Measurements from ENCODE around the gene JAG2.

JAG2 gene

GRCh38 chr14:105151838-105152793 lies 16.5 kb downstream of the JAG2 start:
- TF ChIP-seq CTCF (IDR thresholded peaks at IDR 0.05; ENCODE audit: control insufficient read depth, insufficient read depth, low read depth, low read length, missing control alignments), result no peak
- no peak overlapping the region for H3K4me3 ChIP-seq (ENCODE audit: control insufficient read depth, low read depth, low read length)
- no peak for DNase-seq (ENCODE audit: low read depth)

- no peak overlapping the region for H3K4me3 ChIP-seq (ENCODE audit: control insufficient read depth, low read depth, low read length)
- no peak for TF ChIP-seq CTCF (IDR thresholded peaks at IDR 0.05; ENCODE audit: control insufficient read depth, insufficient read depth, low read depth, low read length, missing control alignments)
- no peak for DNase-seq (ENCODE audit: low read depth)
Observed at GRCh38 chr14:105151084-105151837, 17.3 kb downstream of the JAG2 start.

GRCh38 chr14:105150368-105151083 lies 18.1 kb downstream of the JAG2 start:
- no peak for TF ChIP-seq CTCF (IDR thresholded peaks at IDR 0.05; ENCODE audit: control insufficient read depth, insufficient read depth, low read depth, low read length, missing control alignments)

GRCh38 chr14:105150026-105150367 lies 18.6 kb downstream of the JAG2 start:
- H3K4me3 ChIP-seq (ENCODE audit: control insufficient read depth, low read depth, low read length), result no peak overlapping the region
- no peak for TF ChIP-seq CTCF (IDR thresholded peaks at IDR 0.05; ENCODE audit: control insufficient read depth, insufficient read depth, low read depth, low read length, missing control alignments)
- no peak for DNase-seq (ENCODE audit: low read depth)

More at GRCh38 chr14:105150368-105151083, 18.1 kb downstream of the JAG2 start:
- no peak overlapping the region for H3K4me3 ChIP-seq (ENCODE audit: control insufficient read depth, low read depth, low read length)
- no peak for DNase-seq (ENCODE audit: low read depth)

GRCh38 chr14:105149146-105149781 lies 19.3 kb downstream of the JAG2 start:
- no peak for TF ChIP-seq CTCF (IDR thresholded peaks at IDR 0.05; ENCODE audit: control insufficient read depth, insufficient read depth, low read depth, low read length, missing control alignments)
- no peak for DNase-seq (ENCODE audit: low read depth)
- H3K4me3 ChIP-seq (ENCODE audit: control insufficient read depth, low read depth, low read length), result no peak overlapping the region

GRCh38 chr14:105148604-105149145 lies 19.9 kb downstream of the JAG2 start:
- DNase-seq (ENCODE audit: low read depth), result no peak
- TF ChIP-seq CTCF (IDR thresholded peaks at IDR 0.05; ENCODE audit: control insufficient read depth, insufficient read depth, low read depth, low read length, missing control alignments), result no peak
- H3K4me3 ChIP-seq (ENCODE audit: control insufficient read depth, low read depth, low read length), result no peak overlapping the region

Measured in AG09309 (cell line).